Measurements from ENCODE around the gene BABAM2.

DNA sequence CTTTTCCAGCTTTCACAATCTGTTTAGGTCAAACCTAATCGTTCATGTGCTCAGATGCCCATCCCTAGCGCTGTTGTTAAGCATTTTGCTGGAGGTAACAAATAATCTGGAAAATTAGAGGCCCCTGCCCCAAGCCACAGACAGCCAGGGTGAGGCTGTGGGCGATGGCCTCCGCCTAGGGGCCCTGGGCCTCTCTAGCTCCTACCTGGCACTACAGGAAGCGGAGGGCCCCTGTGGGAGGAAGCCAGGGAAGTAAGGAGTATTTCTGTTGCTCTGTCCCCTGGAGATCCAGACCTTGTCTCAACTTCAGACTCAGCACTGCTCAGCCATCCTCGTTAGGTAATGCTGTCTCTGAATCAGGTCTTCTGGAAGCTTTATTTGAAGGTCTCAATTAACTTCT is 489.7 kb downstream of the BABAM2 start:
- TF ChIP-seq POLR2AphosphoS5 (IDR thresholded peaks at IDR 0.05; ENCODE audit: low read depth) (no peak), REST (IDR thresholded peaks at IDR 0.05; ENCODE audit: unreplicated experiment) (no peak)
